Measurements from ENCODE around the gene CASP8AP2. TPM values are rescaled to one million over a fixed set of nuclear protein-coding genes. Genes with fewer than 3 reads are reported as not detected.

CASP8AP2 gene
- total RNA-seq = 12.2 and 14.6 TPM in 2 replicates

GRCh38 chr6:89829472-89830169 is at the start of gene CASP8AP2:
CASP8AP2 (plus strand) TSS chr6:89829880.

GRCh38 chr6:89819336-89820130 is 10.1 kb upstream of the CASP8AP2 start, which contains the start of gene MDN1:
MDN1 (minus strand) TSS chr6:89819794; CDS start chr6:89819607, 187 bp downstream.

GRCh38 chr6:89894169-89894568 is 64.5 kb downstream of the CASP8AP2 start, which contains the start of gene GJA10:
GJA10 (plus strand) TSS chr6:89894469; CDS start chr6:89894469, 0 bp downstream.

Other genes starting within 250 kb of the CASP8AP2 start
- gene LYRM2, start 191.1 kb upstream of the CASP8AP2 start, total RNA-seq = 9.3 and 12.3 TPM in 2 replicates
- gene MDN1, start 10.1 kb upstream of the CASP8AP2 start, total RNA-seq = 26.4 and 34.5 TPM in 2 replicates
- gene GJA10, start 64.6 kb downstream of the CASP8AP2 start, total RNA-seq = not detected in 2 replicates